Neural progenitor cell (in vitro differentiated cells): ENCODE measurements around the gene TRIO. TPM values are rescaled to one million over a fixed set of nuclear protein-coding genes. Genes with fewer than 3 reads are reported as not detected.

Experiments
- DNase-seq: peaks from one replicate; pipeline ENCODE4 v3.0.0-alpha.2; 2016; ENCODE audit warnings: low spot score
- H2AFZ ChIP-seq: fragments of 200-600 bp; sonication (generic); replicated peaks from 2 replicates; pipeline ENCODE4 v1.6.1; 2016; ENCODE audit warnings: antibody characterized with exemption
- H3F3A ChIP-seq: fragments of 200-600 bp; sonication (generic); 2 replicates; pipeline ENCODE4 v1.6.1; 2016; ENCODE audit warnings: antibody characterized with exemption, low read depth
- H3K27ac ChIP-seq: fragments of 200-600 bp; sonication (generic); 2 replicates; pipeline ENCODE4 v1.5.1; 2016; ENCODE audit warnings: mild to moderate bottlenecking
- H3K27me3 ChIP-seq: fragments of 200-600 bp; sonication (generic); 2 replicates; pipeline ENCODE4 v1.6.1; 2016; ENCODE audit warnings: mild to moderate bottlenecking, moderate library complexity
- H3K36me3 ChIP-seq: fragments of 200-600 bp; sonication (generic); 2 replicates; pipeline ENCODE4 v1.5.1; 2016
- H3K4me1 ChIP-seq: fragments of 200-600 bp; sonication (generic); 2 replicates; pipeline ENCODE4 v1.6.1; 2016; ENCODE audit warnings: mixed run types
- H3K4me2 ChIP-seq: fragments of 200-600 bp; sonication (generic); 2 replicates; pipeline ENCODE4 v1.6.1; 2016
- H3K4me3 ChIP-seq: fragments of 200-600 bp; sonication (generic); 2 replicates; pipeline ENCODE4 v1.5.1; 2016
- H3K79me2 ChIP-seq: fragments of 200-600 bp; sonication (generic); 2 replicates; pipeline ENCODE4 v1.6.1; 2016; ENCODE audit warnings: low read depth
- H3K9ac ChIP-seq: fragments of 200-600 bp; sonication (generic); 2 replicates; pipeline ENCODE4 v1.6.1; 2016
- H3K9me3 ChIP-seq: fragments of 200-600 bp; sonication (generic); 2 replicates; pipeline ENCODE4 v1.5.1; 2016; ENCODE audit warnings: low read depth
- H4K20me1 ChIP-seq: fragments of 200-600 bp; sonication (generic); 2 replicates; pipeline ENCODE4 v1.6.1; 2016; ENCODE audit warnings: low read depth
- H3K27ac Mint-ChIP-seq: 3 replicates; pipeline ENCODE4 v1.8.0; 2021; ENCODE audit warnings: mixed read lengths
- H3K27me3 Mint-ChIP-seq: 2 replicates; pipeline ENCODE4 v1.8.0; 2022; ENCODE audit warnings: low read depth, mild to moderate bottlenecking, inconsistent platforms, moderate library complexity, mixed read lengths; ENCODE audit not compliant: insufficient read depth
- H3K36me3 Mint-ChIP-seq: 3 replicates; pipeline ENCODE4 v1.8.0; 2021; ENCODE audit warnings: mixed read lengths
- H3K4me1 Mint-ChIP-seq: 3 replicates; pipeline ENCODE4 v1.8.0; 2021; ENCODE audit warnings: mixed read lengths
- H3K4me3 Mint-ChIP-seq: 3 replicates; pipeline ENCODE4 v1.8.0; 2021; ENCODE audit warnings: mild to moderate bottlenecking, moderate library complexity, mixed read lengths
- H3K9me3 Mint-ChIP-seq: 3 replicates; pipeline ENCODE4 v1.8.0; 2020; ENCODE audit warnings: mixed read lengths
- CTCF ChIP-seq: fragments of 200-600 bp; sonication (generic); IDR thresholded peaks from 2 replicates; pipeline ENCODE4 v1.5.1; 2017; ENCODE audit warnings: antibody characterized with exemption, mild to moderate bottlenecking
- EZH2 ChIP-seq: fragments of 200-600 bp; sonication (generic); IDR thresholded peaks from 2 replicates; pipeline ENCODE4 v1.6.1; 2017; ENCODE audit warnings: antibody characterized with exemption, mild to moderate bottlenecking, moderate library complexity
- EZH2phosphoT487 ChIP-seq: fragments of 200-600 bp; sonication (generic); IDR thresholded peaks from 2 replicates; pipeline ENCODE4 v1.6.1; 2017; ENCODE audit warnings: antibody characterized with exemption
- total RNA-seq: library from RNA; depleted of rRNA; stranded (reverse); fragments of >200 nt; gene quantifications from 2 replicates; pipeline ENCODE4 v1.2.3, GENCODE V29; 2015; ENCODE audit warnings: low replicate concordance

Gene TRIO
- total RNA-seq, 1 donor from 2014 or later = 84.7 TPM

- peaks cover 68% of the 10 kb centered on the region for H3K4me1 Mint-ChIP-seq
- no peak overlapping the region for H3K9ac ChIP-seq
- H3K27ac Mint-ChIP-seq = no peak overlapping the region
- no peaks in the 10 kb centered on the region for H3K36me3 ChIP-seq
- peaks cover 99% of the 10 kb centered on the region for H3K79me2 ChIP-seq
- peaks cover 24% of the 10 kb centered on the region for H3F3A ChIP-seq
- H3K9me3 ChIP-seq = no peaks in the 10 kb centered on the region
- H3K36me3 Mint-ChIP-seq = no peaks in the 10 kb centered on the region
- no peak overlapping the region for H3K4me3 ChIP-seq
- H3K27ac ChIP-seq = no peak overlapping the region
- H4K20me1 ChIP-seq = peaks cover 58% of the 10 kb centered on the region
- no peaks in the 10 kb centered on the region for H3K27me3 Mint-ChIP-seq
- TF ChIP-seq CTCF = no peak
- TF ChIP-seq EZH2phosphoT487 = no peak
- TF ChIP-seq EZH2 = no peak
- H3K4me2 ChIP-seq = no peak overlapping the region
- H3K27me3 ChIP-seq = no peaks in the 10 kb centered on the region
- H3K4me1 ChIP-seq = peaks cover 75% of the 10 kb centered on the region
- H3K4me3 Mint-ChIP-seq = no peak overlapping the region
- no peak overlapping the region for H2AFZ ChIP-seq
- DNase-seq = no peak
- peaks cover 2% of the 10 kb centered on the region for H3K9me3 Mint-ChIP-seq
These were observed 118.9 kb downstream of the TRIO start for GRCh38 chr5:14261856-14262611.

- Histone ChIP-seq H3K4me3 (no peak overlapping the region), H3F3A (peaks cover 21% of the 10 kb centered on the region), H3K9me3 (no peaks in the 10 kb centered on the region), H3K4me2 (no peak overlapping the region), H2AFZ (no peak overlapping the region), H3K79me2 (peaks cover 99% of the 10 kb centered on the region), H3K27ac (no peak overlapping the region), H4K20me1 (peaks cover 51% of the 10 kb centered on the region), H3K9ac (no peak overlapping the region), H3K27me3 (no peaks in the 10 kb centered on the region), H3K4me1 (peaks cover 69% of the 10 kb centered on the region), H3K36me3 (no peaks in the 10 kb centered on the region)
- no peak for DNase-seq
- no peak overlapping the region for H3K27ac Mint-ChIP-seq
- H3K36me3 Mint-ChIP-seq = no peaks in the 10 kb centered on the region
- H3K4me3 Mint-ChIP-seq = no peak overlapping the region
- H3K9me3 Mint-ChIP-seq = no peaks in the 10 kb centered on the region
- no peaks in the 10 kb centered on the region for H3K27me3 Mint-ChIP-seq
- H3K4me1 Mint-ChIP-seq = peaks cover 69% of the 10 kb centered on the region
- TF ChIP-seq EZH2phosphoT487 (no peak), CTCF (no peak)
These were observed 120.0 kb downstream of the TRIO start for GRCh38 chr5:14263113-14263512.

- Histone ChIP-seq H3K27me3 (no peaks in the 10 kb centered on the region), H3F3A (peaks cover 15% of the 10 kb centered on the region), H2AFZ (no peak overlapping the region), H3K4me2 (no peak overlapping the region), H3K36me3 (no peaks in the 10 kb centered on the region), H3K4me1 (peaks cover 63% of the 10 kb centered on the region), H3K9ac (no peak overlapping the region), H3K79me2 (peaks cover 99% of the 10 kb centered on the region), H3K4me3 (no peak overlapping the region), H3K27ac (no peak overlapping the region), H4K20me1 (peaks cover 48% of the 10 kb centered on the region), H3K9me3 (no peaks in the 10 kb centered on the region)
- H3K27ac Mint-ChIP-seq = no peak overlapping the region
- no peaks in the 10 kb centered on the region for H3K36me3 Mint-ChIP-seq
- no peak for DNase-seq
- H3K9me3 Mint-ChIP-seq = no peaks in the 10 kb centered on the region
- no peak overlapping the region for H3K4me3 Mint-ChIP-seq
- TF ChIP-seq EZH2 (no peak), CTCF (no peak), EZH2phosphoT487 (no peak)
- H3K27me3 Mint-ChIP-seq = no peaks in the 10 kb centered on the region
- H3K4me1 Mint-ChIP-seq = peaks cover 69% of the 10 kb centered on the region
These were observed 120.6 kb downstream of the TRIO start for GRCh38 chr5:14263699-14264098.
